NB4 (cell line): Measurements from ENCODE around the gene AARSD1.

Experiments
- CTCF ChIP-seq: IDR thresholded peaks from one replicate; pipeline ENCODE4 v1.5.1; 2012; ENCODE audit warnings: low read depth, low read length
- MAX ChIP-seq: IDR thresholded peaks from 2 replicates; pipeline ENCODE4 v1.6.1; 2011; ENCODE audit warnings: low read depth, low read length
- POLR2A ChIP-seq: IDR thresholded peaks from 2 replicates; pipeline ENCODE4 v1.6.1; 2011; ENCODE audit warnings: mild to moderate bottlenecking; ENCODE audit not compliant: insufficient read length; ENCODE audit errors: extremely low read depth

DNA sequence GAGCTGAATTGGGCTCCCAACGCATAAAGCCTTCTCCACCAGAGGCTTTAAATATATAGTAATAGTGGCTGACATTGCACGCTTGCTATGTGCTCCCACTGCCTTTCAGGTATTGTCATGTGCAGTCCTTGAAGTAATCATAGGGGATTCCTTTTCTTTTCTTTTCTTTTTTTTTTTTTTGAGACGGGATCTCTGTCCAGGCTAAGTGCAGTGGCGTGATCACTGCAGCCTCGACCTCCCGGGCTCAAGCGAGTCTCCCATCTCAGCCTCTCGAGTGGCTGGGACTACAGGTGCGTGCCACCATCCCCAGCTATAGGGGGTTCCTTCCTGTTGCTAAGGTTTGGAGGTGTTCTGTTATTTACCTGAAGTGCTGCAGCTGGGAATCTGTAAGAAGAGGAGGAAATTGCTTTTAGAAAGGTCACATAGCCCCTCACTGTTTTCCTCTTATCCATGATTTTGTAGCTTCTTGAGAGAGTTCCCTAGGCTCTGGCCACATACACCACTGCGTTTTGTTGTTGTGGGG is 34.8 kb upstream of the AARSD1 start:
- no peak for TF ChIP-seq CTCF
- no peak for TF ChIP-seq POLR2A
- no peak for TF ChIP-seq MAX
